HepG2 (cell line): Measurements from ENCODE around the gene SLC15A3. TPM values are rescaled to one million over a fixed set of nuclear protein-coding genes. Genes with fewer than 3 reads are reported as not detected.
A peak's percentile ranks its signal among the peaks of the same experiment; 100 is the strongest.

Experiments
- ATAC-seq: fragments of 200-7000 bp; cut with Tn5 transposase; 3 replicates; pipeline ENCODE4 v1.9.1; 2020; ENCODE audit warnings: mild to moderate bottlenecking, moderate library complexity
- BruUV-seq: library from RNA; stranded (reverse); fragments of 400-500 nt; replicated peaks from 2 replicates; lab custom pipeline; 2021; lab: Mats Ljungman, UMichigan
- CTCF ChIA-PET: fragments of 300-600 bp; formaldehyde crosslinking; extraction: SDS; loops from one replicate; lab custom pipeline; 2021; ENCODE audit warnings: low total read pairs, inconsistent platforms, low intra/inter-chr PET ratio; lab: Yijun Ruan, JAX
- POLR2A ChIA-PET: fragments of 350-600 bp; sonication (Branson Sonifier 250); formaldehyde crosslinking; loops from one replicate; lab custom pipeline; 2020; ENCODE audit warnings: antibody characterized with exemption, inconsistent platforms; lab: Yijun Ruan, JAX
- DNase-seq: peaks from one replicate; pipeline ENCODE4 v3.0.0-alpha.2; 2015; ENCODE audit warnings: low spot score
- FAIRE-seq: peaks from 3 replicates; lab custom pipeline; 2011; peaks lifted over from hg19 to GRCh38; lab: Jason Lieb, UNC
- H2AFZ ChIP-seq: one replicate; pipeline ENCODE4 v1.6.1; 2011; ENCODE audit warnings: low read length, inconsistent platforms
- H3K27ac ChIP-seq: fragments of 300-600 bp; 3 replicates; pipeline ENCODE4 v1.8.0; 2011; ENCODE audit warnings: mixed run types, mild to moderate bottlenecking, mixed read lengths, low read length, inconsistent platforms; ENCODE audit not compliant: insufficient read depth; ENCODE audit errors: extremely low read length
- H3K27me3 ChIP-seq, 2 experiments: fragments of 200-600 bp in 1 of 2; 2 replicates in 1 of 2; 3 replicates in 1 of 2; pipeline versions ENCODE4 v1.6.0 to v1.8.0; 2011; ENCODE audit warnings: low read length in 2 of 2, mild to moderate bottlenecking in 2 of 2, moderate library complexity in 2 of 2, inconsistent platforms in 1 of 2; ENCODE audit not compliant: insufficient read depth in 2 of 2, control insufficient read depth in 1 of 2
- H3K36me3 ChIP-seq, 2 experiments: fragments of 200-600 bp in 1 of 2; replicated peaks in 1 of 2; 2 replicates in 1 of 2; 3 replicates in 1 of 2; pipeline versions ENCODE4 v1.5.1 to v1.8.0; 2011; ENCODE audit warnings: low read length in 2 of 2, inconsistent platforms in 1 of 2; ENCODE audit not compliant: insufficient read depth in 2 of 2, control insufficient read depth in 1 of 2
- H3K4me1 ChIP-seq: 2 replicates; pipeline ENCODE4 v1.5.1; 2012; ENCODE audit warnings: low read length, inconsistent platforms; ENCODE audit not compliant: insufficient read depth
- H3K4me2 ChIP-seq: 2 replicates; pipeline ENCODE4 v1.6.0; 2011; ENCODE audit warnings: low read depth, low read length, inconsistent platforms
- H3K4me3 ChIP-seq, 3 experiments: fragments of 200-600 bp in 1 of 3; sonication (generic), shearing (Covaris generic) in 1 of 3; replicated peaks in 1 of 3; 2 replicates each; pipeline ENCODE4 v1.5.1; 2011 to 2016; ENCODE audit warnings: low read length in 3 of 3, inconsistent platforms in 2 of 3, low read depth in 2 of 3, mild to moderate bottlenecking in 2 of 3, control low read depth in 1 of 3, mixed read lengths in 1 of 3; ENCODE audit not compliant: insufficient read depth in 1 of 3
- H3K79me2 ChIP-seq: one replicate; pipeline ENCODE4 v1.6.1; 2011; ENCODE audit warnings: low read length, inconsistent platforms; ENCODE audit not compliant: insufficient read depth
- H3K9ac ChIP-seq: 2 replicates; pipeline ENCODE4 v1.6.0; 2011; ENCODE audit warnings: mild to moderate bottlenecking, low read depth, low read length, inconsistent platforms; ENCODE audit not compliant: insufficient read depth
- H3K9me3 ChIP-seq: 2 replicates; pipeline ENCODE4 v1.5.1; 2012; ENCODE audit warnings: mild to moderate bottlenecking, low read length
- H4K20me1 ChIP-seq: 2 replicates; pipeline ENCODE4 v1.6.0; 2011; ENCODE audit warnings: inconsistent platforms, mild to moderate bottlenecking, low read length, moderate library complexity; ENCODE audit not compliant: insufficient read depth
- CREB1 ChIP-seq, 2 experiments: fragments of 450-650 bp in 1 of 2; IDR thresholded peaks; 2 replicates each; pipeline ENCODE4 v1.6.1; 2016 to 2017; ENCODE audit warnings: control low read depth in 1 of 2, mild to moderate bottlenecking in 1 of 2, missing compliant biosample characterization in 1 of 2, missing genetic modification characterization in 1 of 2
- CREM ChIP-seq, 2 experiments: sonication (generic) in 1 of 2; formaldehyde crosslinking in 1 of 2; IDR thresholded peaks; 2 replicates each; pipeline versions ENCODE4 v1.4.0 to v1.6.1; 2016 to 2020; ENCODE audit warnings: antibody characterized with exemption in 1 of 2, mild to moderate bottlenecking in 1 of 2, missing genetic modification reagents in 1 of 2
- EP300 ChIP-seq, 3 experiments: sonication (generic) in 1 of 3; formaldehyde crosslinking in 1 of 3; IDR thresholded peaks; 2 replicates each; pipeline versions ENCODE4 v1.5.1 to v1.6.1; 2011 to 2020; ENCODE audit warnings: low read depth in 2 of 3, low read length in 2 of 3, borderline replicate concordance in 1 of 3, improper control_type of control experiment in 1 of 3, mild to moderate bottlenecking in 1 of 3, missing genetic modification reagents in 1 of 3, moderate library complexity in 1 of 3
- JARID2 ChIP-seq: sonication (generic); formaldehyde crosslinking; IDR thresholded peaks from 2 replicates; pipeline ENCODE4 v1.8.1; 2023; ENCODE audit warnings: missing genetic modification reagents, inconsistent platforms; ENCODE audit not compliant: insufficient replicate concordance
- KDM4B ChIP-seq: sonication (generic); formaldehyde crosslinking; IDR thresholded peaks from 2 replicates; pipeline ENCODE4 v1.4.0; 2020; ENCODE audit warnings: missing genetic modification reagents
- KDM5B ChIP-seq: sonication (generic); formaldehyde crosslinking; IDR thresholded peaks from 2 replicates; pipeline ENCODE4 v1.4.0; 2020; ENCODE audit warnings: missing genetic modification reagents, mild to moderate bottlenecking, borderline replicate concordance
- ONECUT2 ChIP-seq: sonication (generic); formaldehyde crosslinking; IDR thresholded peaks from 2 replicates; pipeline ENCODE4 v1.4.0; 2020; ENCODE audit warnings: missing genetic modification reagents
- RFXANK ChIP-seq: IDR thresholded peaks from 2 replicates; pipeline ENCODE4 v1.6.1; 2016
- RXRA ChIP-seq: sonication (generic); formaldehyde crosslinking; IDR thresholded peaks from 2 replicates; pipeline ENCODE4 v1.5.1; 2020; ENCODE audit warnings: missing genetic modification reagents
- SAP130 ChIP-seq: IDR thresholded peaks from 2 replicates; pipeline ENCODE4 v1.6.1; 2016; ENCODE audit warnings: low read depth
- TGIF2 ChIP-seq: IDR thresholded peaks from 2 replicates; pipeline ENCODE4 v1.6.1; 2016; ENCODE audit warnings: control low read depth, missing compliant biosample characterization
- ZNF101 ChIP-seq: sonication (generic); formaldehyde crosslinking; IDR thresholded peaks from 2 replicates; pipeline ENCODE4 v1.4.0; 2020; ENCODE audit warnings: mild to moderate bottlenecking, low read depth, missing genetic modification reagents, borderline replicate concordance
- ZNF230 ChIP-seq: sonication (generic); formaldehyde crosslinking; IDR thresholded peaks from 2 replicates; pipeline ENCODE4 v1.4.0; 2020; ENCODE audit warnings: mild to moderate bottlenecking, missing genetic modification reagents
- ZNF264 ChIP-seq: sonication (generic); formaldehyde crosslinking; IDR thresholded peaks from 2 replicates; pipeline ENCODE4 v1.4.0; 2020; ENCODE audit warnings: missing genetic modification reagents
- ZNF292 ChIP-seq: sonication (generic); formaldehyde crosslinking; IDR thresholded peaks from 2 replicates; pipeline ENCODE4 v1.8.1; 2022; ENCODE audit warnings: mild to moderate bottlenecking, low read depth, missing genetic modification reagents, borderline replicate concordance
- ZNF335 ChIP-seq: sonication (generic); formaldehyde crosslinking; IDR thresholded peaks from 2 replicates; pipeline ENCODE4 v1.4.0; 2020; ENCODE audit warnings: missing genetic modification reagents
- ZNF773 ChIP-seq: sonication (generic); formaldehyde crosslinking; IDR thresholded peaks from 2 replicates; pipeline ENCODE4 v1.4.0; 2020; ENCODE audit warnings: missing genetic modification reagents, borderline replicate concordance
- ZNF780A ChIP-seq: sonication (generic); formaldehyde crosslinking; IDR thresholded peaks from 2 replicates; pipeline ENCODE4 v1.8.0; 2022; ENCODE audit warnings: mild to moderate bottlenecking, missing genetic modification reagents, moderate library complexity
- WGBS: methylation state at CpG from one replicate; pipeline ENCODE4 v1.1.6; 2017; ENCODE audit warnings: low lambda C conversion rate; 5-methylcytosine and 5-hydroxymethylcytosine counted together
- in situ Hi-C: cut with HindIII; loops from 2 replicates; pipeline ENCODE4 v1.10.0; 2017; ENCODE audit warnings: low pct_unique_long_range_greater_than_20kb; ENCODE audit not compliant: extremely low pct_ligation_motif_present
- intact Hi-C: fragments of 100-400 bp; cut with micrococcal nuclease; formaldehyde crosslinking; loops from one replicate; pipeline ENCODE4 v1.10.0; 2022; ENCODE audit not compliant: unreplicated experiment
- polyA plus RNA-seq, 8 experiments: library from polyadenylated mRNA; depleted of rRNA in 3 of 8; stranded (reverse) in 7 of 8; unstranded in 1 of 8; fragments of >200 nt; fragmentation: Illumina TruSeq in 4 of 8; extraction: Trizol in 4 of 8; gene quantifications; 2 replicates each; pipeline versions ENCODE4 v1.2.1 to v1.2.3, GENCODE V29; 2011 to 2016; ENCODE audit warnings: low read depth in 4 of 8, missing spikeins in 1 of 8, mixed read lengths in 1 of 8; ENCODE audit not compliant: insufficient read depth in 1 of 8
- total RNA-seq, 5 experiments: library from RNA; depleted of rRNA; stranded (reverse); fragments of >200 nt; fragmentation: Illumina TruSeq; extraction: Trizol; gene quantifications; 2 replicates each; pipeline ENCODE4 v1.2.3, GENCODE V29; 2016; ENCODE audit warnings: low read depth in 1 of 5
- TF ChIP-seq, protein P1 (sequence below): sonication (generic); formaldehyde crosslinking; IDR thresholded peaks from 2 replicates; pipeline ENCODE4 v1.5.1; 2020; ENCODE audit warnings: mild to moderate bottlenecking, missing genetic modification reagents
- TF ChIP-seq, protein P2 (sequence below): sonication (generic); formaldehyde crosslinking; IDR thresholded peaks from 2 replicates; pipeline ENCODE4 v1.4.0; 2020; ENCODE audit warnings: missing genetic modification reagents

Gene SLC15A3
- total and polyA plus RNA-seq, 2 of the 13 experiments (the other 11 are each of a cell fraction or from before 2014, with no cell fraction given): 0.45 to 0.77 TPM

DNA sequence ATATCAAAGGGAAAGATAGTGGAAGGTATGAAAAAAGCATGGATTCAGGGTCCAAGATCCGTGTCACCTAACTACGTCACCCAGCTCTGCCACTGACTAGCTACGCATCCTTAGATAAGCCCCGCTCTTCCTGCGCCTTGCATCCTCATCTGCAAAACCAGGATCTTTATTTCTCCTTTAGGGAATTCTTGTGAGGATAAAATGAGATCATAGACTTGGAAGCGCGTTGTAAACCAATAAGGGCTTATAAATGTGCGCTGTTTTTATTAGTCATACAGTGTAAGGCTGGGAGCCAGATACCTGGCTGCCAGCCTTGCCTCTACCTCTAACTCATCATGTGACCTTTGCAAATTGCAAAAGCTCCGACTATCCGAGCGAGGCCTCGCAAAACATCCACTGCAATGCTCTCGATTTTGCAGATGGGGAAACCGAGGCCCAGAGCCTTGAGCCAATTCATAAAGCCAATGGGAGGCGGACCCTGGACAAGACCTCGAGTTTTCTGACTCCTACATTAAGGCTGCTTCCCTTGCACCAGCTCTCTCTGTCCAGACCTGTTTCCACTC lies 46.3 kb downstream of the SLC15A3 start:
- H3K79me2 ChIP-seq: peaks cover 33% of the 10 kb centered on the region
- no peak for FAIRE-seq
- BruUV-seq: TSS peak; percentile 63
- TF ChIP-seq ZNF780A (CRISPR knock-in tag) (no peak), TGIF2 (CRISPR knock-in tag) (0 out of 2 replicates have a peak, but pooled peaks have one; percentile 38), CREM (IDR thresholded peaks at IDR 0.05) (peak; percentile 47; the same call in 1 of the 2 replicates), CREM (CRISPR knock-in tag; IDR thresholded peaks at IDR 0.05) (no peak), RXRA (CRISPR knock-in tag) (no peak), ZNF230 (CRISPR knock-in tag) (no peak), EP300 (IDR thresholded peaks at IDR 0.05; ENCODE audit: low read depth in 2 of 2, low read length in 2 of 2) (no peak), EP300 (CRISPR knock-in tag; IDR thresholded peaks at IDR 0.05; ENCODE audit: borderline replicate concordance) (no peak), ZNF101 (CRISPR knock-in tag) (no peak), RFXANK (CRISPR knock-in tag) (no peak), KDM5B (CRISPR knock-in tag) (no peak), ZNF773 (CRISPR knock-in tag) (no peak), ZNF292 (CRISPR knock-in tag) (no peak), CREB1 (IDR thresholded peaks at IDR 0.05) (peak; percentile 90), CREB1 (CRISPR knock-in tag; IDR thresholded peaks at IDR 0.05) (0 out of 2 replicates have a peak, but pooled peaks have one; percentile 39), ONECUT2 (CRISPR knock-in tag) (no peak), SAP130 (CRISPR knock-in tag) (no peak), ZNF264 (CRISPR knock-in tag) (no peak), KDM4B (CRISPR knock-in tag) (no peak), JARID2 (CRISPR knock-in tag) (no peak), ZNF335 (CRISPR knock-in tag) (no peak)
- TF ChIP-seq, protein P1, sequence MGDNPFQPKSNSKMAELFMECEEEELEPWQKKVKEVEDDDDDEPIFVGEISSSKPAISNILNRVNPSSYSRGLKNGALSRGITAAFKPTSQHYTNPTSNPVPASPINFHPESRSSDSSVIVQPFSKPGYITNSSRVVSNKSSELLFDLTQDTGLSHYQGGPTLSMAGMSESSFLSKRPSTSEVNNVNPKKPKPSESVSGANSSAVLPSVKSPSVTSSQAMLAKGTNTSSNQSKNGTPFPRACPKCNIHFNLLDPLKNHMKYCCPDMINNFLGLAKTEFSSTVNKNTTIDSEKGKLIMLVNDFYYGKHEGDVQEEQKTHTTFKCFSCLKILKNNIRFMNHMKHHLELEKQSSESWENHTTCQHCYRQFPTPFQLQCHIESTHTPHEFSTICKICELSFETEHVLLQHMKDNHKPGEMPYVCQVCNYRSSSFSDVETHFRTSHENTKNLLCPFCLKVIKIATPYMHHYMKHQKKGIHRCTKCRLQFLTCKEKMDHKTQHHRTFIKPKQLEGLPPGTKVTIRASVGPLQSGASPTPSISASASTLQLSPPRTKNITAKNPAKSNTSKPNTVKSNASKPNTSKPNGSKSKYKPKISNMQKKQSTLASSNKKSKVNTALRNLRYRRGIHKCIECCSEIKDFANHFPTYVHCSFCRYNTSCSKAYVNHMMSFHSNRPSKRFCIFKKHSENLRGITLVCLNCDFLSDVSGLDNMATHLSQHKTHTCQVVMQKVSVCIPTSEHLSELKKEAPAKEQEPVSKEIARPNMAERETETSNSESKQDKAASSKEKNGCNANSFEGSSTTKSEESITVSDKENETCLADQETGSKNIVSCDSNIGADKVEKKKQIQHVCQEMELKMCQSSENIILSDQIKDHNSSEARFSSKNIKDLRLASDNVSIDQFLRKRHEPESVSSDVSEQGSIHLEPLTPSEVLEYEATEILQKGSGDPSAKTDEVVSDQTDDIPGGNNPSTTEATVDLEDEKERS (CRISPR knock-in tag): 0 out of 2 replicates have a peak, but pooled peaks have one; percentile 45
- TF ChIP-seq, protein P2, sequence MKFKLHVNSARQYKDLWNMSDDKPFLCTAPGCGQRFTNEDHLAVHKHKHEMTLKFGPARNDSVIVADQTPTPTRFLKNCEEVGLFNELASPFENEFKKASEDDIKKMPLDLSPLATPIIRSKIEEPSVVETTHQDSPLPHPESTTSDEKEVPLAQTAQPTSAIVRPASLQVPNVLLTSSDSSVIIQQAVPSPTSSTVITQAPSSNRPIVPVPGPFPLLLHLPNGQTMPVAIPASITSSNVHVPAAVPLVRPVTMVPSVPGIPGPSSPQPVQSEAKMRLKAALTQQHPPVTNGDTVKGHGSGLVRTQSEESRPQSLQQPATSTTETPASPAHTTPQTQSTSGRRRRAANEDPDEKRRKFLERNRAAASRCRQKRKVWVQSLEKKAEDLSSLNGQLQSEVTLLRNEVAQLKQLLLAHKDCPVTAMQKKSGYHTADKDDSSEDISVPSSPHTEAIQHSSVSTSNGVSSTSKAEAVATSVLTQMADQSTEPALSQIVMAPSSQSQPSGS (CRISPR knock-in tag): no peak

More for the DNA sequence above, 46.3 kb downstream of the SLC15A3 start:
- ChIA-PET CTCF (no interaction called here), POLR2A (interaction anchor here (0.7 to 1.6 kb wide), 5 partner anchors 8 to 256 kb away, joined by 3 to 5 read pairs (median 3); partner anchors contain the start of genes PTGDR2, TMEM109, TMEM132A and VPS37C)
- H3K4me2 ChIP-seq: peak overlapping the region; percentile 89
- DNase-seq (peak; percentile 36), ATAC-seq (peak; percentile 18; the same call in 1 of the 3 replicates)
- peaks cover 17% of the 10 kb centered on the region for H4K20me1 ChIP-seq
- intact Hi-C loops: no loop called here
- WGBS: 3% methylated on average over 8 of the region's 16 CpGs
- in situ Hi-C loops: no loop called here
- H3K9ac ChIP-seq: peak overlapping the region; percentile 95
- peaks cover 15 to 31% of the 10 kb centered on the region in 2 experiments; a peak in 4 of 5 replicates for H3K36me3 ChIP-seq
- peak overlapping the region; percentile 70 to 88 (median 83) for H3K4me3 ChIP-seq
- H3K4me1 ChIP-seq: peaks cover 34% of the 10 kb centered on the region
- no peaks in the 10 kb centered on the region for H3K9me3 ChIP-seq
- no peaks in the 10 kb centered on the region for H3K27me3 ChIP-seq
- peak overlapping the region; percentile 94 for H3K27ac ChIP-seq
- H2AFZ ChIP-seq: no peak overlapping the region
